ENCODE results near the gene RIPOR1.

GRCh38 chr16:67549240-67549639 lies 20.6 kb downstream of the RIPOR1 start:
- no peak for TF ChIP-seq EZH2 (IDR thresholded peaks at IDR 0.05; ENCODE audit: low read length)
- TF ChIP-seq CTCF (optimal IDR thresholded peaks at IDR 0.05 in 1 of 3, IDR thresholded peaks at IDR 0.05 in 1 of 3, conservative IDR thresholded peaks at IDR 0.05 in 1 of 3; ENCODE audit: extremely low read depth in 1 of 3, insufficient read depth in 2 of 3, low read length in 3 of 3), result no peak
